ENCODE data around the gene TRIM46.
A peak's percentile ranks its signal among the peaks of the same experiment; 100 is the strongest.
"Not testable (repeated sequence)": the region's sequence is repeated elsewhere in the genome, so short reads cannot be mapped to it uniquely, and the experiment has no call there.

TRIM46 gene

DNA sequence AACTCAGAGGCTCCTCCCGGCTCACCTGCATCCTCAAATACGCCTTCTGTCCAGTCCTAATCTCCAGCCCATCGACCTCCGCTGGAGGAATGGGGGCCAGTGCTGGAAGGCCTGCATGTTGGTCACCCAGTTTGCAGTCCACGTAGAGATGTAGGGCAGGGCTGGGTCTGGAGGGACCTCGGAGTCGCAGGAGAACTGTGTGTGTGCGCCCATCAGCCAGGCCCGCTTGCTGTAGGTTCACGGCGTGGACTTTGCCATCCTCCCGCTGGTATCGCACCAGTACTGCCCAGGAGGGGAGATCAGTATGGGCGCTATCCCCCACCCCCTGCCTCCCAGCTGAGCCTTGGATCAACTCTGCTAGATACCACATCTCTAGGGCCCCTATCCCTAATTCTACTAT is 31.4 kb downstream of the TRIM46 start:
- DNase-seq (ENCODE audit: low read depth in 2 of 2), result no peak

DNA sequence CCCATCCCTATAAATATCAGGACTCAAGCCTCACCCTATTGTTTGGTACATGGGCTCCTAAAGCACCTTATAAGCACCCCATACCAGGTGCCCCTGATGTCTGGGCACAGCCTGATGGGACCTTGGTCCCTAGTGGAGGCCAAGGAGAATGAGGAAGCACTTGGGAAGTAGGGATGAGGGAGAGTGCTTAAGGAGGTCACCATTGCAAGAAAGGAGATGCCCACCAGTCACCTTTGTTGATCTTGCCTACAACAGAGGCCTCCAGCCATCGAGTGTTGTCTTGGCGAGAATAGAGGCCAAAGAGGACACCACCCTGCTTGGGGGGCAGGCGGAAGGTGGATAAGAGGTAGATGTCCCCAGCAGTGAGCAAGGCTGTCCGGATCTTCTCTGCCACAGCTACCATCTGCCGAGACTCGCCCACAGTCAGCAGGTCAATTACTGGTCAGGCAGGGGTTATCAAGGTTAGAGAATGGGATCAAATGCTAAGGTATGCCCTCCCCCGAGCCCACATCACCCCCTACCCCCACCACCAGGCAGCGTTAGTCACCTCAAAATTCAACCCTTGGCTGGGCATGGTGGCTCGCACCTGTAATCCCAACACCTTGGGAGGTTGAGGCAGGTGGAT is 32.4 kb downstream of the TRIM46 start:
- no peak for DNase-seq (ENCODE audit: low read depth in 2 of 2)

DNA sequence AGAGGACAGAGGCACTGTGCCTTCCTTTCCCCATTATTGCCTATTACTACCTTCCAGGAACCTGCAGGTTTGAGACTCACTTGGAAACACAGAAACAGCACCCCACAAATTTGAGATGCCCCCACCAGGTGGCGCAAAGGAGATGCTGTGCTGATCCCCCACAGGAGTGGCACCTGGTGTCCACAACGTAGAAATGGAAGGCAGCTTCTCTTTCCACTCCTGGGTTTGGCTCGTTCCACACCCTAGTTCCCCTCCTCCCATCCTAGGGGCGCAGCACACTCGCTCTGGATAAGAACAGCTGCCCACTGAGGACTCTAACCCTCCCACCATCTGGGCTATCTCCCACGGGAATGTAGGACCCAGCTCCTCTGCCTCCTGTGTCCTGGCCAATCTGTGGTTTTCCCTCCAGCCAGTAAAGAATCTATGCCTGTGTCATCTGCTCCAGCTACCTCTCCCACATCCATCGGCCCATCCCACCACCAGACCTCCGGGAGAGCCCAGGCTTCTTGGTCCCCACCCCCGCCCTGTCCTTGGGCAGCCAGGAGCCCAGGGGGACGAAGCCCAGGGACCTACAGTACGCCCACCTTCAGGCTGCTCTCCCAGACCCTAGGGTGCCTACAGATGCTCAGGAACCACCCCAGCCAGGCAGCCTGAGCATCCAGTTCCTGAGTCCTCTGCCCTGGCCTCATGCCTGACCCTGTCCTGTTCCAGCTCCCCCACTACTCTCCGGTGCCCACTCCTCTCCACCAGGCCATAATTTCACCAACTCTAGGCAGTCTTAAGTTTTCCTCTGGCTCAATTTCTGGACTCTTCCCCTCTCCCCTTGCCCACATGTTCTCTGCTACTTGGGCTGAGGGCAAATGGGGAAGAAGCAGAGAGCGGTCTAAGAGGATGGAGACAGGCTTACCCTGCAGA is 33.5 kb downstream of the TRIM46 start:
- peak; percentile 85 to 92 for DNase-seq (ENCODE audit: low read depth in 2 of 2)

DNA sequence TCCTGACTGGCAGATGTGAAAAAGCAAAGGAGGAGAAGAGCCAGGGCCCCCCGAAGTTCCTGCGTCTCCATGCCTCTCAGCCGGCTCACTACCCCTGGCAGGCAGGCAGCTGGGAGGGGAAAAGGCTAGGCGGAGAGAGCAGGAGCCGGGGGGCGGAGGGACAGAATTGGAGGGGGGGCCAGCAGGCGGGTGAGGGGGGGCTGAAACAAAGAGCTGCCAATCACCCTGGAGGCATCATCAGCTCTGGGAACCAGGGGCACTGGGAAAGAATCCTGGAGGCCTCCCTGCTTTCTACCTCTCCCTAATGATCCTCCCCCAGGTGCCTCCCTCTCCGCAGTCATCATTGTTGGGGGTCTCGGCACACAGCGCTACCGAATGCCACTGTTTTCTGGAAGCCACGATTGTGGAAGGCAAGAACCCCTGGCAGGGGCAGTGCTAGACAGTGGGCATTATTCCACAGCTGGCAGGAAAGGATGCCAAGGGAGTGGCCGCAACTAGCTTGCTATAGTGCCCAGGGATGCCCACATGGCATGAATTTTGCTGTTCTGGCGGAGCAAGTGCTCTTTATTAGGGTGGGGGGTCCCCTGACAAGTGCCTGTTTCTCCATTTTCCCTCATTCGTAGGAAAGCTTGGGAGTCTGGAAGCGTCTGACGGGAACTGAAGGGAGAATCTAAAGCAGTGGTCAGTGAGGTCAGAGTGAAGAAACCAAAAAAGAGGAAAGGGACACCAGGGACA is 34.3 kb downstream of the TRIM46 start, which contains the start of gene THBS3:
Gene THBS3 (minus strand): TSS at position 92 of the 735 bp plus-strand sequence. CDS start 21 bp downstream, at position 71.
- no peak for DNase-seq (ENCODE audit: low read depth in 2 of 2)

DNA sequence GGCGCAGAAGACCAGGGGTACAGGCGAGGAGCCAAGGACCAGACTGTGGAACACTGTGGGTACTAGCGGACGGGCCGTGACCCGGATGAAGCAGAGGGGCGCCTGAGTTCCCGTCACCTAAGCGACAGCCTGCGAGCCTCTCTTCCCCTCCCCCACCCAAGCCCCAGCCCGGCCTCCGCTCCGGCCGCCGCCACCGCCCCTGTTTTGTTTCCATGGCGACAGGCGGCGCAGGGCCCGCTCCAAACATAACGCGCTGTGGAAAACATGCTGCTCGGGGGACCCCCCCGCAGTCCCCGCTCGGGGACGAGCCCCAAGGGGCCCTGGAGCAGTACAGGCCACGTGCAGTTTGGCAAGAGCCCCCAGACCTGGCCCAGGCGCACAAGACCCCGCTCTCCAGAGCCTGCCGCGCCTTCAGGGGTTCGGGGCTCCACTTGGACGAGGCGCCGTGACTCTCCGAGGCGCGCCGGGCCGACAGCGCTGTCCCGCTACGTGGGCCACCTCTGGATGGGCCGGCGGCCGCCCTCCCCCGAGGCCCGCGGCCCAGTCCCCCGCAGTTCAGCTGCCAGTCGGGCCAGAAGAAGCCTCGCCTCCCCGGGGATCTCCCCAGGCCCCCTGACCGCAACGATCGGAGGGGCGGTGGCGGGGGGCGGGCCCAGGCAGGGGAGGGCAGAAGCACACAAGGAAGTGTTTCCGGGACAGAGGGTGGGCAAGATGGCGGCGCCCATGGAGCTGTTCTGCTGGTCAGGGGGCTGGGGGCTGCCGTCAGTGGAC is 35.1 kb downstream of the TRIM46 start, which contains the start of gene MTX1:
Gene MTX1 (plus strand): TSS at position 155 of the 771 bp plus-strand sequence. CDS start 110 bp downstream, at position 265.
- peak; percentile 70 to 73 for DNase-seq (ENCODE audit: low read depth in 2 of 2)

DNA sequence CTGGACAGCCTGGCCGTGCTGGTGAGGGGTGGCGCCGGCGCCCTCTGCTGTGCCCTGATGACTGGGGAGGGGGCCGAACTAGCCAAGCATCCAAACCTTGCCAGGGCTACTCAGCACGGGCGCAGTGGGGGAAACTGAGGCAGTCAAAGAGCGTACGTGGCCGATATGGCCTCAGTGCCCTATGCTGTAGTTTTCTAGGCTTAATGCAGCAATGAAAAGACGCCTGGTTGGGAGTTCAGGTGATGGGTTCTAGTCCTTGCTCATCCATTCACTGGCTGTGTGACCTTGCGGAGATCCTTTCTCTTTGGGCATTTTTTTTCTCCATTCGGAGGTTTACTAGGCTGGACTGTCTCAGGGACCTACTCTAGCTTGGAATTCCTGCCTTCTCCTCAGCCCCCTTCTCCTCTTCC is 35.7 kb downstream of the TRIM46 start:
- DNase-seq (ENCODE audit: low read depth in 2 of 2), result no peak

DNA sequence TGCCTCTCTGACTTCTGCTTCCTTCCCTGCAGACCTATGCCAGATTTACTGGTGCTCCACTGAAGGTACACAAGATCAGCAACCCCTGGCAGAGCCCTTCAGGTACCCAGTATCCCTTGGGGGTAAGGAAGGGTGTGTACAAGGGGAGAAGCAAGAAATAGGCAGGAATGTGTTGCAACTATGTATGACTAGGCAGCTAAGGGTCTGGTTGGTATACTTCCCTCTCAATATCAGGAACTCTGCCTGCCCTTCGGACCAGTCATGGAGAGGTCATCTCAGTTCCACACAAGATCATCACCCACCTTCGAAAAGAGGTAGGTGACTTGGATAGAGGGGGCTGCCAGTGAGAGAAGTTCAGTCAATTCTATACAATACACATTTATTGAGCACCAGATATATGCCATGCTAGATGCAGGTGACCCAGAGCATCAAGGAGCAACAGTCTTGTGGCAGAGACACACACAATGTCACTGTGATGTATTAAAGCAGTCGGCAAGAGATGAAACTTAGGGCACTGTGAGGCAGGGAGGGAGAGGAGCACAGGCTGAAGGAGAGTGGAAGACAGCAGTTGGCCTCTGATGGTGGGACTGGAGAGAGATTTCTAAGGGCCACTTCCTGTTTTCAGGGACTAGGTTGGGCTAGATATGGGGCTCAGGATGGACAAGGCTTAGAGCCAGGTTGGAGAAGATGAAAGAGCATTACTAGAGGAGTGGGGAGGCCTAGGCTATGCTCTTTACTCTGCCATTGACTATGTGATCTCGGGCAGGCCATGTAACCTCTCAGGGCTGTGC is 36.9 kb downstream of the TRIM46 start:
- DNase-seq (ENCODE audit: low read depth in 2 of 2), result no peak

DNA sequence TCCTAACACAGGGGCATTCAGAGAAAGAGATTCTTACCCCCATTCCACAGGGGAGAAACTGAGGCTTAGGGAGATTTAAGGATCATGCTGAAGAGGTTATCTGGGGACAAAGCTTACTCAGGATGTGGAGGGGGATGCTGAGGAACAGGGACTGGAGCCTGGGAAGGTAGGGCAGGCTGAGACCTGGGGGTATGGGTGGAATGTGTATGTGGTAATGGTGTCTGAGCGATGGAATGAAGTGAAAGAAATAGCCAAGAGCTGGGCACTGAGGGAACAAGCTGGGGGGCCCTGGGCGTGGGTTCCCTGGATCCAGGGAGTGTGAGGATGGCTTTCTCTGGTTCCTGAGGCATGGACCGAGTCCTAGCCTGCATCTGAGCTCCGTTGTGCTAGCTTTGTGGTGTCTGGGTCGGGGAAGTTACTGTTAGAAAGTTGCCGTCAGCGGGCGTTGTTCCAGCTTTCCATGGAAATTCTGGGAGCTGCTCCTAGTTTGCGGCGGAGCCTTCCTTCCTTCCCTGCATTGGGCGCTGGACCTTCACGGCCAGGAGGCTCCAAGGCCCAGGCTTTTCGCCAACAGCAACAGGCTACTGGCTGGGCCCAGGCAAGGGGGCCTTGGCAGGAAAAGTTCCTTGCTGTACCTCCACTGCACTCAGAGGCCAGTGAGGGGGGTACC is 37.9 kb downstream of the TRIM46 start:
- not testable (repeated sequence) for DNase-seq (ENCODE audit: low read depth in 2 of 2)

DNA sequence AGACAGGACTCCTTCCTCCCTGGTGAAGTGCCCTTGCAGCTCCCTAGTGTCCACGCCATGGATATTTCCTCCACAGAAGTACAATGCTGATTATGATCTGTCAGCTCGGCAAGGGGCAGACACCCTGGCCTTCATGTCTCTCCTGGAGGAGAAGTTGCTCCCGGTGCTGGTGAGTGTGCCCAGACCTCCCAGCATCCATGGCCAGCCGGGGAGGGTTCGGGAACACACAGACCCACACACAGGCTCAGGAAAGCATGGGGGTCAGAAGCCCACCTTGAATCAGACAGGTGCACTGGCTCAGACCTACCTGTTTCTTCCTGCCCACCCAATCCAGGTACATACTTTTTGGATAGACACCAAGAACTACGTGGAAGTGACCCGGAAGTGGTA is 38.4 kb downstream of the TRIM46 start:
- DNase-seq (ENCODE audit: low read depth in 2 of 2), result not testable (repeated sequence)

DNA sequence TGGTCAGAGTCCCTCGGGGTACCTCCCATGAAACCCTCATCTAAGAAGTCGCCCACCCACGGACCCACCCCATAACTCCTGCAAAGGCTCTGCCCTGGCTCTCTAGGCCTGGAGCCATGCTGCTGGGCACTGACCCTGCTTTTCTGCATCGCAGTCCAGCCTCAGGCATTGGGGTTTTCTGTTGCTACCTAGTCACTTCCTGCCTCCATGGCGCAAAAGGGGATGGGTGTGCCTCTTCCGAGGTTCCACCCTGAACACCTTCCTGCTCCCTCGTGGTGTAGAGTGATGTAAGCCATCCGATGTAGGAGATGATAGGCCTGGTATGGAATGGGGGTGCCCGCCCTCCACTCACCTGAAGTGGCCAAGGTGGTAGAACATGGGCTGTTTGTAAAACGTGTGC is 41.1 kb downstream of the TRIM46 start:
- not testable (repeated sequence) for DNase-seq (ENCODE audit: low read depth in 2 of 2)

DNA sequence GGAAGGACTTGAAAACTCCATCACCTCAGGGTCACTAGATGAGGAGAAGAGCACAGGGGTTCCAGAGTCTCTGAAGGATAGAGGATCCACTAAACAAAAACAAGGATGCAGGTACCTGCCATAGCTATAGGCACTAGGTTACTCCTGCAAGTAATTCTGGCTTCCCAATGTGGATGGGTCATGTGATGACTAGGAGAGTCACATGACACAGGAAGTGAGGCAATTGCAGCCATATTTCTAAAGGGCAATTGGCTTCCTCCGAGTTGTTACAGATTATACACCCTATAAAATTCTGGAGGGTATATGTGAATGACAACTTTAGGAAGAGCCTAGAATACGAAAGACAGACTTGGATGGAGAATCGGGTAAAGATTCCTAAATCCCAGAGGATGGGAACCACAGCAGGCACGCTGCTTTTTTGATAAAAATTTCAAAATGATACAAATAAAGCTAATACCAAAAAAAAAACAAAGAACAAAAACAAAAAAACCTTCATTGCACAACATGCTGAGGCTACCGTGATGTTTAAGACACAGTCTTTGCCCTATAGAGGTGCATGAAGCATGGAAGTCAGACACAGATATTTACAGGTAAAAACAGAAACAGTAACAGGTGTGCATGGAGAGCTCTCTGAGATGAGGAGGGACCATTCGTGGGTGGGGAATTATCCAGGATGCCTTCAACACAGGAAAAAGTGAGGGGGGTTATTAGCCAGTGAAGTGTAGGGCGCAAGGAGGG is 45.4 kb downstream of the TRIM46 start:
- DNase-seq (ENCODE audit: low read depth in 2 of 2), result no peak

DNA sequence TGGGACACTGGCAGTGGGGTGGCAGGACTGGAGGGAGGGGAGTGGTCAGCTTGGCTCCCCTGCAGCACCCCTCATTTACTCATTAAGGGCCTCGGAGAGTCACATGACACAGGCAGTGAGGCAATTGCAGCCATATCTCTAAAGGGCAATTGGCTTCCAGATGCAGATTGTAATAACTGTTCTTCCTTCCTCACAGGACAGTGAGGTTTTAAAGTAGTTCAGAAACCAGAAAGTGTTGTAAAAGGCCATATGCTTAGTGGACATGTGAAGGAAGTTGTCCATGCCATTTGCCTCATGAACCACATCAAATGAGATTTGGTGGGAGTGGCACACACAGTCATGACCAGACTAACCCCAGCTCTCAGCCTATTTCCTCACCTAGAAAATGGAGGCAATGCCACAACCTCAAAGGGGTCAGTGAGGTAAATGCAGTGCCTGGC is 46.0 kb downstream of the TRIM46 start:
- no peak for DNase-seq (ENCODE audit: low read depth in 2 of 2)

DNA sequence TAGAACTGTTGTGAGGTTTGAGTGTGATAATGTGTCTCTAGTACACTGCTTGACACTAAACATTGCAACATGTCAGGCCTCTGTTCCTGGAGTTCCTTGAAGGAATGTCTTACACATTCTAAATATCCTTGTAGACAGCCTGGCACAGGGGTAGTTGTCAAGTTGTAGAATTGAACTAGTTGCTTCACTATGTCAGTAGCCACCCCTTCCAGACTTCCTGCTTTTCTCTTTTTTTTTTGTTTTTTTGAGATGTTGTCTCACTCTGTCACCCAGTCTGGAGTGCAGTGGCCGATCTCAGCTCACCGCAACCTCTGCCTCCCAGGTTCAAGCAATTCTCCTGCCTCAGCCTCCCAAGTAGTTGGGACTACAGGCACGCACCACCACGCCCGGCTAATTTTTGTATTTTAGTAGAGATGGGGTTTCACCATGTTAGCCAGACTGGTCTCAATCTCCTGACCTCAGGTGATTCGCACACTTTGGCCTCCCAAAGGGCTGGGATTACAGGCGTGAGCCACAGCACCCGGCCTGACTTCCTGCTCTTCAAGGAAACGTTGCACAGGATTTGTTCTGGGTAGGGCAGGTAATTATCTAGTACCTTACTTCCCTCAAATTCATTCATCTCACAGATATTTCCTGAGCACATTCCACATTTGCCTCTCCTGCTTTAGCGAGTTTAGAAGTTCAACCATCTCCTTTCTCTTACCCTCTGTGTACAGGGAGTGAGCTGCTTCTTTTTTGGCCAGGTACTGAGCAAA is 46.7 kb downstream of the TRIM46 start:
- DNase-seq (ENCODE audit: low read depth in 2 of 2), result not testable (repeated sequence)

DNA sequence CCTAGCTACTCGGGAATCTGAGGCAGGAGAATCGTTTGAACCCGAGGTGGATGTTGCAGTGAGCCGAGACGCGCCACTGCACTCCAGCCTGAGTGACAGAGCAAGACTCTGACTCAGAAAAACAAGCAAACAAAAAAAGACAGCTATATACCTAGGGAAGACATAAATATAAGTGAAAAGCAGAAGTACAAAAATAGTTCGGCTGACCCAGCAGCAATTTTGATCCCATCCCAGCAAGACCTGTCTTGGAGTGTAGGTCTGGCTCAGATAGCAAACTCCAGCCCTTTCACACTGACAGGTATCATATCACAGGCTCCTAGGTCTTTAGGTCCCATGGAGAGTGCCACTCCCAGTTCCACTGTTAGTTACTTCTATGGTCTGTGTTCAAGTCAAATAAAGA is 49.4 kb downstream of the TRIM46 start:
- DNase-seq (ENCODE audit: low read depth in 2 of 2), result no peak

DNA sequence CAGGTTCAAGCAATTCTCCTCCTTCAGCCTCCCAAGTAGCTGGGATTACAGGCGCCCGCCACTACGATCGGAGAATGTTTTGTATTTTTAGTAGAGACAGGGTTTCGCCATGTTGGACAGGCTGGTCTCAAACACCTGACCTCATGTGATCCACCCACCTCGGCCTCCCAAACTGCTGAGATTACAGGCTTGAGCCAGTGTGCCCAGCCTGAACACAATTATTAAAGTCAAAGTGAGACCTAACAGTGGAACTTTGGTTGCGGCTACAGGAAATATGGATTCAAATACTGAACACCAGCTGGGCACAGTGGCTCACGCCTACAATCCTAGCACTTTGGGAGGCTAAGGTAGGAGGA is 51.7 kb downstream of the TRIM46 start:
- DNase-seq (ENCODE audit: low read depth in 2 of 2), result not testable (repeated sequence)

DNA sequence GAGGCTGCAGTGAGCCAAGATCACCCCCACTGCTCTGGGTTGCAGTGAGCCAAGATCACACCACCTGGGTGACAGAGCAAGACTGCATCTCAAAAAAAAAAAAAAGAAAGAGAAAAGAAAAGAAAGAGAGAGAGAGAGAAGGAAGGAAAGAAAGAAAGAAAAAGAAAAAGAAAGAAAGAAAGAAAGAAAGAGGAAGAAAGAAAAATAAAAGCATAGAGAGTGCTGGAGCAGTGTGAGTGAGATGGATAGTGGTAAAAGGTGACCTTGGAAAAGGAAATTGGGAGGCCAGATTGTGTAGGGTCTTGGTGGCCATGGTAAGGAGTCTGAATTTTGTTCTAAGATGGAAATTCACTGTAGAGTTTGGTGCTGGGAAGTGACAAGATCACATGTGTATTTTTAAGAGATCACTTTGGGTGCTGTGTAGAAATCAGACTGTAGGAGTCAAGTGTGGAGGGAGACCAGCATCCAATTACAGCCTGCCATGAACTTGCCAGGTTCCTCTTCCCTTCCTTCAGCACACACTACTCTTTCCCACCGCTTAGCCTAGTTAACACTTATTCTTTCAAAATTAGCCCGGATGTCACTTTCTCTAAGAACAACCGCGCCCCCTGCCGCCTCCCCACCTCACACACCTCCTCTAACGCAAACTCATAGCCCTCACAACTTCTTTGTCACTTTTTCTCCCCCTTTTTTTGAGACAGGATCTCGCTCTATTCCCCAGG is 52.7 kb downstream of the TRIM46 start:
- DNase-seq (ENCODE audit: low read depth in 2 of 2), result peak; percentile 69 to 82

DNA sequence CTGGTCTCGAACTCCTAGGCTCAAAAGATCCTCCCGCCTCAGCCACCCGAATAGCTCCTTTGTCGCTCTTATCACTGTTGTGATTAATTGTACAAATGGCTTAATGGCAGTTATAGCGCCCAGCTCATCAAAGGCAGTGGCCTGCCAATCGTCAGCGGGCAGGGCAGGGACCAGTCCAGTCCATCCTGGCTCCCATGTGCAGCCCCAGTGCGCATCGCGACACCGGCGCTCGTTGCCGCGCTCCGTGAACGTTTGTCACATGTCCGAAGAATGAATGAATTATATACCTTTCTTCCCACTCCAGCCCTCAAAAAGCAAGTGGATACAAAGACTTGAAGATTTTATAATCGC is 53.2 kb downstream of the TRIM46 start:
- DNase-seq (ENCODE audit: low read depth in 2 of 2), result peak in 1 of 2 donors; percentile 29

Measured in stimulated activated CD8-positive, alpha-beta memory T cell treated with anti-CD3 and anti-CD28 coated beads, Interleukin-7, amount 100 ng/mL, for 1 hour (primary cell).